Neural progenitor cell (in vitro differentiated cells): Measurements from ENCODE around the gene CFAP57.

ENCODE experiments used
- CTCF ChIP-seq: fragments of 200-600 bp; sonication (generic); IDR thresholded peaks from 2 replicates; pipeline ENCODE4 v1.5.1; 2017; ENCODE audit warnings: antibody characterized with exemption, mild to moderate bottlenecking
- EZH2 ChIP-seq: fragments of 200-600 bp; sonication (generic); IDR thresholded peaks from 2 replicates; pipeline ENCODE4 v1.6.1; 2017; ENCODE audit warnings: antibody characterized with exemption, mild to moderate bottlenecking, moderate library complexity
- EZH2phosphoT487 ChIP-seq: fragments of 200-600 bp; sonication (generic); IDR thresholded peaks from 2 replicates; pipeline ENCODE4 v1.6.1; 2017; ENCODE audit warnings: antibody characterized with exemption

DNA sequence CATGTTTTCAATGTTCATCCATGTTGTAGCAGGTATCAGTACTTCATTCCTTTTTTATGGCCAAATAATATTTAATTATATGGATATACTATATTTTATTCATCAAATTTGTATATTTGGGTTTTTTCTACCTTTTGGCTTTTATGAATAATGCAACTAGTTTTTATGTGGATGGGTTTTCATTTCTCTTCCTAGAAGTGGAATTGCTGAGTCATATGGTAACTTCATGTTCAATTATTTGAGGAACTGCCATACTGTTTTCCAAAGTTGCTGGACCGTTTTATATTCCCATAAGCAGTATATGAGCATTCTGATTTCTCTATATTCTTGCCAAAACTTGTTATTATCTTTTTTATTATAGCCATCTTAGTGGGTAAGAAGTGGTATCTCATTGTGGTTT lies 16.0 kb downstream of the CFAP57 start:
- TF ChIP-seq CTCF (no peak), EZH2phosphoT487 (no peak), EZH2 (no peak)
